Renal cortical epithelial cell (primary cell): ENCODE measurements around the gene PHYKPL. TPM values are rescaled to one million over a fixed set of nuclear protein-coding genes. Genes with fewer than 3 reads are reported as not detected.

Source experiments
- DNase-seq: peaks from one replicate; pipeline ENCODE4 v3.0.0-alpha.2; 2011; ENCODE audit warnings: low read depth
- total RNA-seq: library from RNA; depleted of rRNA; stranded (reverse); fragments of >200 nt; gene quantifications from 2 replicates; pipeline ENCODE4 v1.2.3, GENCODE V29; 2014

The PHYKPL gene
- total RNA-seq, 1 donor from 2014 or later: 27.5 TPM

DNA sequence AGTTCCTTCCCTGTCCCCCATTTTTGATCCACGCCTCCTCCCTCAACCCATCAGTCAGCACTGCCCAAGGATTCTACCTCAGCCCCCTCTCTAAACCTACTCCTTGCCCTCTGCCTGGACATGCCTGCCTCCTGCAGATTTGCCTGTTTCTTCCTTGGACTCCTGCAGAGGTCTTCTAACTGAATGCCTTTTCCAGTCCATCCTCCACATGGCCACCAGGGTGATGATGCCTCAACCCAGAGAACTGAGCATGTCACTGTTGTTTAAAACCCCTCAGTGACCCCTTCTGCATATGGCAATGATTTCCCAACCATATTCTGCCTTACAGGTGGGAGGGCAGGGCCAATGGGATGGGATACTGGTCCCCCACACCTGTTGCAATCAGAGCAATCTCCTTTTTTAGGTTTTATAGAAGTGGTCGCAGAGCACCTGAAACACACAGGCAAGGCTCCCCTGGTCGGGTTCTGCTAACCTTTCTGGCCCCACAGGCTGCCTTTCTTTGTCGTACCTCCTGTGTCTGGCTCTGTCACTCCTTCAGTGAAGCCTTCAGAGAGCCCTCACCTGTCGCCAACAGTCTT is 9.3 kb downstream of the PHYKPL start:
- no peak for DNase-seq

DNA sequence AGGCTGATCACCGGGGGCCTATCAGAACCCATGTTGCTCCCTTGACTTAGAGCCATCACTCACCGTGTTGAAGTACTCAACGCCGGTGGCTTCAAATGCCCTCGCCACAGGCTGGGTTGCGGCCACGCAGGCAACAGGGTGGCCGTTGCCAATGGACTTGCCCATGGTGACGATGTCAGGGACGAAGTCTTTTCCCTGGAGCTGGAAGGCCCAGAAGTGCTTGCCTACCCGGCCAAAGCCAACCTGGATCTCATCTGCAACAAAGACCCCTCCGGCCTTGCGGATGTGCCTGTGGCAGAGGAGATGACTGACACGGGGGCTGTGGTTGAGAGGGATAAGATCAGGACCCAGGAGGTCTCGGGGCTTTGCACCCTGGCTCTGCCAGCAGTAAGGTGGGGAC is 10.3 kb downstream of the PHYKPL start:
- no peak for DNase-seq

DNA sequence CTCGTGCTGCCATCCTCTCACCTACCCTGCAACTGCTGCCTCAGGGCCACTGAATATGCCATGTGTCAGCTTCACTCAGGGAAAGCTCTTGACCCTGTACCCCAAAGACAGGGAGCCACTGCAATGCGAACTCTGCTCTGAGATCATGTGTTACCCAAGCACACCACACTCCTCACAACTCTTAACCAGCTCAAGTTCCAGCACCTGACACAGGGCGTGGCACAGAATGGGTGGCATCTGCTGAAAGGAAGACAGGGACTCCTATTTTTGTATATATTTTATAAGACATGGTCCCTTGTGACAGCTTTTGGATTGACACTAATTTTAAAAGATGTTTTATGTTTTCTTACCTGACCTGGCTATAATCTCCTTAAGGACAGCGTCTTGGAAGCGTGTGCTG is 10.7 kb downstream of the PHYKPL start:
- no peak for DNase-seq

DNA sequence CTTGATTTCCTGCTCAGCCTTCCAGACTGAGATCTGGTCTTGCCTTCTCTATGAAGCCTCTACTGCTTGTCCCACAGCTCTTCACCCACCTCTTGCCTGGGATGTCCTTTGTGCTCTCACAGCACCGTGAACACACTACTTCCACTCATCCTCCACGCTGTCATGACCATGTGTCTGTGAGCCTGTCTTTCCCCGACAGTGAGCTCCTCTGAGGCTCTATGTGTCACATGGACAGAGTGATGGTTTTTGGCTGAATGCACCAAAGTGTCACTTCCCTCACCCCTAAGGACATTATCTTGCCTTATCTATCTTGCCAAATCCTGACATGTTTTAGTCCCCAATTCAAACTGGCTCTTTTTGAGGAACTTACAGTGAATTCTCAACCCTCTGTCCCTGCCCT is 11.3 kb downstream of the PHYKPL start:
- no peak for DNase-seq

DNA sequence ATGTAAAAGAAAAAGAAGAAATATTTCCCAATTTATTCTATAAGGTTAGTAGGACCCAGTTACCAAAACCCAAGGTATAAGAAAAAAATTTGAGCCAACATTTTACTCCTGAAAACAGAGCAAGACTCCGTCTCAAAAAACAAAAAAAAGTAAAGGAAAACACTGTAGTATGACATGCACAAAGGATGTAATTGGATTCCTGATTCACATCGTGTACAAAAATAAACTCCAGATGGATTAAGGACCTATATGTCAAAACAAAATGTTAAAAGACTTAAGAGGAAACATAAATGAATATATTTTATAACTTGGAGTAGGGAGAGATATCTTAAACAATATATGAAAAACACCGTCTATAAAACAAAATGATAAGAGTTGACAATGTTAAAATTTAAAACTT is 13.8 kb downstream of the PHYKPL start:
- no peak for DNase-seq

DNA sequence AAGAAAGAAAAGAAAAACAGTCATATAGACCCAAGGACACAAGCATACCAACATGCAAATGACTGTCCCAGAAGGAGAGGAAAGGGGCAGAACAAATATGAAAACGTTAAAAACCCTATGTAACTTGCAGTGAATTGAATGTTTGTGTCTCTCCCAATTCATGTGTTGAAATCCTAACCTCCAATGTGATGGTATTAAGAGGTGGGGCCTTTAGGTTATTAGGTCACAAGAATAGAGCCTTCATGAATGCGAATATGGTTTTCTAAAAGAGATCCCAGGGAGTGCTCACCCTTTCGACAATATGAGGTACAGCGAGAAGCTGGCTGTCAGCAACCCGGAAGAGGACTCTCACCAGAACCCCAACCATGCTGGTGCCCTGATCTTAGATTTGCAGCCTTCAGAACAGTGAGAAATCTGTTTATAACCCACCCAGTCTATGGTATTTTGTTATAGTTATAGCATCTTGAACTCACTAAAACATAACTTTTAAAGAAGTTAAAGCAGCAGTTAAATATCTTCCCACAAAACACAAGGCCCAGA is 14.3 kb downstream of the PHYKPL start:
- DNase-seq: no peak

DNA sequence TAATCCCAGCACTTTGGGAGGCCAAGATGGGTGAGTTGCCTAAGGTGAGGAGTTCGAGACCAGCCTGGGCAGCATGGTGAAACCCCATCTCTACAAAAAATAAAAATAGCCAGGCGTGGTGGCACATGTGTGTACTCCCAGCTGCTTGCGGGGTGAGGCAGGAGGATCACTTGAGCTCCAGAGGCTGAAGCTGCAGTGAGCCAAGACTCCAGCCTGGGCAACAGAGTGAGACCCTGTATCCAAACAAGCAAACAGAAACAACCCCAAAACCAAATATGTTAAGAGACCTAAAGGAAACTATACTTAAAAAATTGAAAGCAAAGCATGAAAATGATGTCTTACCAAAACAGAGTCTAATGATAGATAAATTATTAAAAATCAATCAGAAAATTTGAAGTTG is 15.8 kb downstream of the PHYKPL start:
- no peak for DNase-seq

DNA sequence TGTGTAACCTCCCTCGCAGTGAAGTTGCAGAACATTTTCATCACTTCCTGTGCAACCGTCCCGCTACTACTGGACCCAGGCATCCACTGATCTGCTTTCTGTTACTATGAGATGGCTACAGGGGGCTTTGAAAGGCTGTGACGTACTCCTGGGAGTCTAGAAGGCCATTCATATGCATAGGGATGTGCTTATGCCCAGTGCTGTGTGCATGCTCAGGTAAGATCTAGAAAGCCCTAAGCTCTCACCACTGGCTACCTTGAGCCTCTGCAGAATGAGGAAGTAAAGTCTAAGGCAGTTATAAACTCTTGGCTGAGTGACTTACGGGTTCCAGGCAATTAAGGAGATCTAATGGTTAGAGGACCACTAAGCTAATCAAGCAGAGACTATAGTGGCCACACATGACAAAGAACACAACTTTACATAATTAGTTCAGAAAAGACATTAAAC is 16.5 kb downstream of the PHYKPL start:
- DNase-seq: no peak

DNA sequence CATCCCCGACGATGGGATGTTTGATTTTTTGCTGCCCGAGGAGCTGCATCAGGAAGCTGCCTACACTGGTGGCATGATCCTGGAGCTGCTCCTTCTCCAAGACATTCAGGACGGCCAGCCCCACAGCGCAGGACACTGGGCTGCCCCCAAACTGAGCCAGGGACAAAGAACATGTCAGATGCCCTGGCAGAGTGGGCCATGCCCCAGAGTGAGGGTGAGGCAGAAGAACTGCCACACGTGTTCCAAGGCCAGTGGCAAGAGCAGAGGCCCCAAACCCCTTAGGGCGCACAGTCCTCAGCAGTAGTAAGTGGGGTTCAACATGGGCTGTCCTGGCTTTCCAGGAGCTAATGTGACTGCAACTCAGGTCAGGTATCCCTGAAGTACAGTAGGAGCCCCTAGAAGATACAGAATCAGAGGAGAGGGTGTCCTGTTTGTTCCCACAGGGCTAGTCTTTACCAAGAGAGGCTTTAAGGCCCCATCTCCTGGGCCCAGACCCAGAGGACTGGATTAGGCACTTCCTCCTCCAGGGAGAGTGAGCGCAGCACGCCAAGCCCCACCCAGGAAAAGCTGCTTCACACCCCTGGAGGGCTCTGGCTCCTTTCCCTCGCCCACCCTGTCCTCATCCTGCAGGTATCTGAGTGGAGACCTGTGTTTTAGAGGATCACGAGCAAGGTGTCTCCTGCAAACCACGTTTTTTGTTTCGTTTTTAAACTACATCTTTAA is 17.2 kb downstream of the PHYKPL start:
- no peak for DNase-seq

DNA sequence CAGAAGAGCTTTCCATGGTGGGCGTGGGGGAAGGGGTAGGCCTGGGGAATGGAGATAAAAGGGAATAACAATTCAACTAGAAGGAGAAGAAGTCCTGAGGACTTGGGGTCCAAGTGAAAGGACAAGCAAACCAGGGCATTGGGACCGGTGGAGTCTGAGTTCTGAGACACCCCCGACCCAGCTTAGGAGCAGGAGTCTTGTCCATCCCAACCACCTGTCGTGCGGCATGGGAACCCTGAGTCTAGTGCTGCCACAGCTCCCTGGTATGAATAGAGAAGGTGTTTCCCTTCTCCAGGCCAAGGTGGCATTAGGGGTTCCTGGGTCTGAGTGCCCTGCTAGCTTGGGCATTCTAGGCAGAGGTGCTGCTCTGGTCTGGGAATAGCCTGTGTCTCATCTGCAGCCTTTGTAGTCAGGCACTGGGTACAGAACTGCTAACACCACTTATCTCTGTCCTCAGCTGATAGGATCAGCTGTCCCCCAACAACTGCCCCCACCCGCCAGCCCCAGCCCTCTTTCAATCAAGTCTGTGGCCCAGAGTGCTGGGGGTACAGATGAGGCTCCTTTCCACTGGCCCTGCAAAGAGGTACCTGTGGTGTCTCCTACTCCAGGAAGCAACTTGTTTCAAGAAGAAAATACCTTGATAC is 18.3 kb downstream of the PHYKPL start:
- no peak for DNase-seq

DNA sequence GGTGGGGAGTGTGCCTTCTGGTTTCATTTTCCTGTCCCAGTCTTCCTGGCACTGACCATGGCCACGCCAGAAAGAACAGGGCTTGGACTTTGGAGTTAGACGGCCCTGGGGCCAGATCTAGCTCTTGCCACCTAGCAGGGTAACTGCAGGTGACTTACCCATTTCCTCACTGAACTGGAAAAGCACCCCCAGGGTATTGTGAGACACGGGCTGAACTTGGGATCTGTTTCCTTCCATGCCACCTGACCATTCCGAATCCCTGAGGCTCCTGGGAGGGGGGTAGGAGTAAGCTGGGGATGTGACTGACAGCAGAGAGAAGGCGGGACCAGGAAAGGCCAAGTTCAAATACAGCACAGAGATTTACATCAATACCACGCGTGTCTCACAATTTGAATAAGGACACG is 18.9 kb downstream of the PHYKPL start:
- DNase-seq: peak; percentile 81

DNA sequence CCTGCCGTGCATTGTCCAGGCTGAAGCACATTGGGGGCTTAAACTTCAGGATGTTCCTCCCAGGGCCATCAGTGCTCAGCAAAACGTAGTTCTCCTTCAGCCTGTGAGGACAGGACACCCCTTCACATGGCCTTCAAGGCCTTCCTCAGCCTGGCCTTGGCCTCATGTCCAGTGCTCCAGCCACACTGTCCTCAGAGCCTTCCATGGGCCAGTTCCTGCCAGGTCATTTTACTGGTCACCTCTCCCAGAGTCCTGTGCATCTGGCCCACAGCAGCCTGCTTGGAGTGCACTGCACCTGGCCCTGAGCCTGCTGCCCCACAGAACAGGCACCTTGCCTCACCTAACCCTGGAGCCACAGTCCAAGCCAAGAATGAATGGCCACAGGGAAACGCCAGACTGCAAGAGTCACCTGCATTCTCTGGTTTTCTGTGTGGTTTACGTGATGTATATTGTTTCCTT is 19.6 kb downstream of the PHYKPL start:
- no peak for DNase-seq

DNA sequence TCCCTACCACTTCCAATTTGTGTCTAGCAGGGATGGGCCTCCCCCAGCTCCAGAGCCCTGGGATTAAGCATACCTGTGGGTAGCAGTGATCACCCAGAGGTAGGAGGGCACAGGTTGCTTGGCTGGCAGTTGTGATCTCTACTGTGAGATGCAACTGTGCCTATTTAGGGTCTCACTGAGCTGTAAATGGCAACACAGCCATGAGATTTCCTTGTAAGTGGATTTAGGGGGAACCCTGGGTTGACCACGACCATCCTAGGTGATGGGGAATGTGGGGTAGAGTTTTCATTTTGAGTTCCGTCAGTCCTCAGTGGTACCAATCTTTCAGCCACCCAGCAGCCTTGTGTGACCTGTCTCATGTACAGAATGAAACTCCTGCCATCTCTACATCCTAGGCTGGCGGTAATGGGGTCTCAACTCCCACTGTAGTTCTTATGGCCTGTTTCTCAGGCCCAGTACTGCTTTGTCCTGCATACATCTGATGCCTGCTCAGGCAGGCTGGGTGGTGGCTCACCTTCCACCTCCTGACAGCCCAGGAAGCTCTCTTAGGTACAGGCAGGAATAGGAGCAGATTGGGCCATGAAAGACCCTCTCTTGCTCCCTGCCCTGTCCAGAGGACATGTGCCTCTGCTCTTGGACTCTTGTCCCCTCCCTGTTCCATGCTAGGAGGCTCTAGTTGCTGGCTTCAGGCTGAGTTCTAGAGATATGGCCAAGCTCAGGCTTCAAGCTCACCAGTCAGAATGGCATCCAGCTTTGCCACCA is 20.2 kb downstream of the PHYKPL start:
- DNase-seq: no peak

DNA sequence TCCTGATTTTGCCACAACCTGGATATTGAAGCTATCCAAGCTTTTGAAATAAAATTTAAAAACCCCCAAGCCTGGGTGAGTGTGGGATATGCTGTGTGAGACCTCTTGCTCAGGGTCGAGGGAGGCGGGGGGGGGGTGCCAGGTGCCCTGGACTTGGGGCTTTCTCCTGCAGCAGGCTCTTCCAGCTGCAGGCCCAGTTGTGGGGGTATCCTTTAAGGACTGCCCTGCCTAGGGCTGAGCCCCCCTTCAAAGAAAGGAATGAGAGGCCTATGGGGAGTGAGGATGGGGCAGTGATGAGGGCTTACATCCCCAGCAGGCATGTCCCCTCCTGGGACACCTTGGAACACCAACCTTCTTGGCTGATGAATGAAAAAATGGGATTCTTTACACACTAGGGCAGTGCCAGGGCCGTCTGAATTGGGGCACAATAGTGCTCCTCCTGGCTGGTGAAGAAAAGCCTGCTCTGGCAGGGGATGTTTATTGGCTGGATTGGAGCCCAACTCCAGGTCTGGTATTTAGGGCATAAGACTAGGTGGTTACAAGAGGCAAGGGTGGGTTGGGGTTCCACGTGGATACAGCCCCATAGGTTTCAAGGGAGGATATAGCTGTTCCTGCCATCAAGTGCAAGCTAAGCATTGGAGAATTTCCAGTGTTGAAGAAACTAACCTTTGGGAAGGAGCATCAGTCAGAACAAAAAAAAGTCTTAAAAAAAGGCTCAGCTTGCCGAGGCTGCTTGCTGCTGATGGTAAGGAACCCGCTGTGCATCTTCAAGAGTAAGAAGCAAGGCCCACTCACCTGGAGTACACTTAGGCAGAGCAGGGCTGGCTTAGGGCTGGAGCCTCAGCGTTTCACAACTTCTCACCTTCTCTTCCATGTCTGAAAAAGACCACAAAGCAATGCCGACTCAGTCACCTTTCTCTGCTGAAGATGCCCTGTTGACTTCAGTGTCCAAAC is 21.2 kb downstream of the PHYKPL start:
- DNase-seq: no peak

DNA sequence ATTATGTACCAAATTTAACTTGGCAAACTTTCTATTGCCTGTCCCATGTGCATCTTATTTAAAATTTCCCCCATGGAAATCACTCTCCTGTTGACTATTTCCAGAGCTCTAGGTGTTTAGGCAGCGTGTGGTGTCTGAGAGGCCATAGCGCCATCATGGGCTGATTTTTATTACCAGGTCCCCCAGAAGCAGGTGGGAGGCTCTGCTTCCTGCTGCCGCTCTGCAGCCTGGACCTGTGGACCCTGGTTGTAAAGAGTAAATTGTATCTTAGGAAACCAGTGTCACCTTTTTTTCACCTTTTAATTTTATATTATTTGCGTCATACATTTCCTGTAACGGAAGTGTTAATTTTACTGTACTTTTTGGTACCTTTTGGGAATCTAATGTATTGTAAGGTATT is 21.9 kb downstream of the PHYKPL start:
- DNase-seq: no peak

DNA sequence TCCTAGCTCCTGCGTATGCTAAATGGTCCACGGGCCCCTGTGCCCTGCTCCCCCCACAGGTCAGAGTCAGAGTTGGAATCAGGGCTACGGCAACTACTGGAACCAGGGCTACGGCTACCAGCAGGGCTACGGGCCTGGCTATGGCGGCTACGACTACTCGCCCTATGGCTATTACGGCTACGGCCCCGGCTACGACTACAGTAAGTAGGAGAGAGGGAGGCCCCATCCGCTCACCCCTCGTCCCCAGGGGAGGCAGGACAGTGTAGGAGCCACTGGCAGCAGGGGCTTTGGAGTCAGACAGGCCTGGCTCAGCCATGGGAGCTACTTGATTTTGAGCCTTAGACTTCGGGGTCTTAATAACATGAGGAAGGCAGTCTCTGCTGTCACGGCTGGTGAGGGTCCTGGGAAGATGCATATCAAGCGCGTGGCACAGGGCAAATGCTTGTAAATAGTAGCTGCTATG is 22.5 kb downstream of the PHYKPL start:
- no peak for DNase-seq

DNA sequence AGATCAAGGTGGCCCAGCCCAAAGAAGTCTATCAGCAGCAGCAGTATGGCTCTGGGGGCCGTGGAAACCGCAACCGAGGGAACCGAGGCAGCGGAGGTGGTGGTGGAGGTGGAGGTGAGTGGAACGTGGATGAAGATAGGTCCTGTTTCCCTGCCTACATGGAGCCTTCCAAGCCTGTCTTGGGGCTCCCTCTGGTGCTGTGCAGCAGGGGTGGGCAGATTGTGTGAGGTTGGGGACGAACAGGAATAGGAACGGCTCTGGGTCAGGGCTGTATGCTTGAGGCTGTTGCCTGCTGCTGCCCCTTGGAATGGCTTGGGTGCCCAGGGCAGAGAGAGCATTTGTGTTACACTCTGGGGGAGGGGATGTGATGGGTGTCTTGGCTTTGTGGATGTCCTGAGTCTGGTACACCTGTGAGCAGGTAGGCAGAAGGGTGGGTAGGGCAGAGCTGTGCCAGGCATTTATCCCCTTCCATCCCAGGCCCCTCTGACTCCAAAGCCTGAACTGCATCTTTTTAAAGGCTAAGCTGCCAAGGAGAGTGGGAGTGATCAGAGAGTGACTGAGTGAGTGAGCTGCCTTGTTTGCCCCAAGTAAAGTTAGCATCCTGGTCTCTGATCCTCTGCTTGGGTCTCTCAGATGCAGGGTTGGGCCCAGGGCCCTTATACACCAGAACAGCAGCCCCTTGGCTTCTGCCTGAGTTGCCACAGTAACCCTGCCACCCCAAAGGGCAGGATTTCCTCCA is 23.1 kb downstream of the PHYKPL start:
- no peak for DNase-seq

DNA sequence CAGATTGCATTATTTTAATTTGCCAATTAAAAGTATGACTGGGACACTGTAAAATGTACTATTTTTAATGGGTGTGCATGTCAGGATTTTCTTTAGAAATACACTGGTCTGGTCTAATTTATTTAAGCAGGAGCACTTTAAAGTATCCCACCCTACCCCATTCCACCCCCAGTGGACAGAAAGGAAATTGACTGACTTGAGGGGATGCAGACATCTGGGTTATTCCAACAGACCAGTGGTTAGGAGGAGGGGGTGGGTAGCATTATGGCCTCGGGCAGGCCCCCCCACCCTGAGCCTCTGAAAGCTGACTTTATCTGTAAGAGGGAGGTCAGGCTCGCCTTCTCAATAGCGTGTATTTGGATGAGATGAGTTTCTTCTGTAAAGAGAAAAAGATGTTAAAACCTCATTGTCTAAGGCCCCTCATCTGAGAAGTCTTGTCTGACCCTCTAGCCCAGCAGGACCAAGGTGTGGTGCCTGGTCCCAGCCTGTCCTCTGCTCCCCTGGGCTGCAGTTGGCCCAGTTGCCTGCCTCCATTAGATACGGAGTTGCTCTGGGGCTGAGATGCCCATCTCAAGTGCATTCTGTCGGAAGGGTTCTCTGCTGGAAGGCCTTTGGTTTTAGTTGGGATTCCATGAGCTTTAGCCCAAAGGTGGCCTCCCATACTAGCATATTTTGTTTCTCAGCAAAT is 23.9 kb downstream of the PHYKPL start:
- DNase-seq: no peak

DNA sequence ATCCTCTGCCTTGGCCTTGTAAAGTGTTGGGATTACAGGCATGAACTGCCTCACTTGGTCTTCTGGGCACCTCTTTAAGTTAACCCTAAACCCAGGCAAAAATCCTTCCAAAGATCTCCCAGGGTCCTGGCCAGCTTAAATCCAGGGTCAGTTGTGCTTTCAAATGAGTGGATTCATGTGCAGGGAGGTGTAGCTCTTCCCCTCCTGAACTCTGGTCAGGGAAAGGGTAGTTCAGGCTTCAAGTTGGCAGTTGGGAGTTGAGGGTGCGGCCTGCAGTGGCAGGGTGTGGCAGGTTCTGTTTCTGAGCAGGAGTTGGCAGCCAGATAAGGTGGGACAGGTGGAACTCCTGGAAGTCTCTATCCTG is 24.7 kb downstream of the PHYKPL start:
- DNase-seq: no peak
